Fibroblast of lung (primary cell): ENCODE data around the gene OGDH. TPM values are rescaled to one million over a fixed set of nuclear protein-coding genes. Genes with fewer than 3 reads are reported as not detected.

Experiments used
- DNase-seq, 2 donors: peaks; one replicate each; pipeline versions ENCODE4 v3.0.0 to v3.0.0-alpha.2; 2010; ENCODE audit warnings: low read depth in 2 of 2
- H2AFZ ChIP-seq: 2 replicates; pipeline ENCODE4 v1.5.1; 2012; ENCODE audit warnings: low read length, control low read depth, inconsistent platforms
- H3K27ac ChIP-seq: 2 replicates; pipeline ENCODE4 v1.5.1; 2011; ENCODE audit warnings: low read length, control low read depth; ENCODE audit not compliant: insufficient read depth
- H3K27me3 ChIP-seq: 2 replicates; pipeline ENCODE4 v1.5.1; 2011; ENCODE audit warnings: mild to moderate bottlenecking, low read length; ENCODE audit not compliant: control insufficient read depth, insufficient read depth
- H3K36me3 ChIP-seq: 2 replicates; pipeline ENCODE4 v1.5.1; 2011; ENCODE audit warnings: low read length; ENCODE audit not compliant: control insufficient read depth, insufficient read depth
- H3K4me1 ChIP-seq: 2 replicates; pipeline ENCODE4 v1.5.1; 2011; ENCODE audit warnings: low read length; ENCODE audit not compliant: control insufficient read depth, insufficient read depth; ENCODE audit errors: extremely low read depth
- H3K4me2 ChIP-seq: 2 replicates; pipeline ENCODE4 v1.5.1; 2011; ENCODE audit warnings: low read length, control low read depth; ENCODE audit not compliant: insufficient read depth; ENCODE audit errors: extremely low read depth
- H3K4me3 ChIP-seq, 4 experiments: fragments of 200-600 bp in 1 of 4; sonication (generic) in 1 of 4; replicated peaks in 1 of 4; 2 replicates each; pipeline ENCODE4 v1.5.1; 2011 to 2016; ENCODE audit warnings: low read length in 4 of 4, low read depth in 3 of 4, mild to moderate bottlenecking in 3 of 4, control low read depth in 2 of 4, inconsistent platforms in 1 of 4, mixed read lengths in 1 of 4; ENCODE audit not compliant: insufficient read depth in 1 of 4; ENCODE audit errors: control extremely low read depth in 1 of 4
- H3K79me2 ChIP-seq: 2 replicates; pipeline ENCODE4 v1.5.1; 2012; ENCODE audit warnings: mild to moderate bottlenecking, low read length, inconsistent platforms; ENCODE audit not compliant: control insufficient read depth, insufficient read depth
- H3K9ac ChIP-seq: 2 replicates; pipeline ENCODE4 v1.5.1; 2011; ENCODE audit warnings: mild to moderate bottlenecking, low read length, control low read depth; ENCODE audit not compliant: insufficient read depth
- H3K9me3 ChIP-seq: 2 replicates; pipeline ENCODE4 v1.5.1; 2012; ENCODE audit warnings: low read depth, low read length; ENCODE audit not compliant: control insufficient read depth, insufficient read depth
- H4K20me1 ChIP-seq: 2 replicates; pipeline ENCODE4 v1.5.1; 2011; ENCODE audit warnings: low read length; ENCODE audit not compliant: control insufficient read depth, insufficient read depth; ENCODE audit errors: extremely low read depth
- EZH2 ChIP-seq: IDR thresholded peaks from 2 replicates; pipeline ENCODE4 v1.5.1; 2012; ENCODE audit warnings: low read length, control low read depth, mild to moderate bottlenecking; ENCODE audit errors: missing control alignments
- polyA plus RNA-seq, 2 donors: library from polyadenylated mRNA; depleted of rRNA in 1 of 2; stranded (reverse) in 1 of 2; unstranded in 1 of 2; fragments of >200 nt; gene quantifications; 2 replicates each; pipeline ENCODE4 v1.2.1, GENCODE V29; 2011 to 2012; ENCODE audit warnings: missing spikeins in 1 of 2
- total RNA-seq: library from RNA; depleted of rRNA; stranded (reverse); fragments of >200 nt; gene quantifications from 2 replicates; pipeline ENCODE4 v1.2.1, GENCODE V29; 2014
- TF ChIP-seq, protein P1 (sequence below), 2 donors: IDR thresholded peaks in 1 of 2; conservative IDR thresholded peaks in 1 of 2; 1 replicate in 1 of 2; 2 replicates in 1 of 2; pipeline ENCODE4 v1.5.1; 2011 to 2012; ENCODE audit warnings: low read length in 2 of 2, control low read depth in 1 of 2, inconsistent platforms in 1 of 2, low read depth in 1 of 2, mild to moderate bottlenecking in 1 of 2

The OGDH gene
- total and polyA plus RNA-seq, 2 donors (not counting 1 experiment from before 2014, with no cell fraction given), result 60.8 to 69.2 TPM

DNA sequence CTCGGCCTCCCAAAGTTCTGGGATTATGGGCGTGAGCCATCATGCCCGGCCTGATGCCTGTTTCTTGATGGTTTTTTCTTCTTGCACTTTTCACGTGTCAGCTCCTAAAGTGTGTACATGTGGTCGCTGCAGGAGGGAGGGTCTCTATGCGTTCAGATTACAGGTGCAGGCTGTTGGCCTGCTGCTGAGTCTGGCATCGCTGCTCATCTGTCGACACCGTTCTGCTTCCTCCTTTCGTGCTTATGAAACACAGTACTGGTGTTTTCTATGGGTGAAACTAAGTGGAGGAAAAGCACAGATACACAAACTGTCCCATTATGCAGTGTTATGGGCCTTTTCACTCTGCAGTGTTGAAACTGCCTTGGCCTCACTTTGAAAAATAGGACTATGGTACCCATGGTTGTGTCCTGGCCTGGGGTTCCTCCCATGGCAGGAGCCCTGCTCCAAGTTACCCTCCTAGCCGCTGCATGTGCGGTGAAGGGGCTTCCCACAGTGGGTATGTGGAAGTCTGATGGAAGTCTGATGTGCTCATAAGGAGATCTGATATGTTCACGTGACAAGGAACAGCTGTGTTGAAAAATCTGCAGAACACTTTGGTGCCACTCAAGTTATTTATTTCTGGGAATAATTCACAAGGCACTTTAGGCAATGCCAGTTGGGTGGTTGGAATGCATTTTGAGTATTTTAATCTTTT is 23.5 kb downstream of the OGDH start:
- Histone ChIP-seq H4K20me1 (no peaks in the 10 kb centered on the region), H2AFZ (no peak overlapping the region), H3K4me2 (no peak overlapping the region), H3K4me1 (peaks cover 14% of the 10 kb centered on the region), H3K36me3 (peaks cover 12% of the 10 kb centered on the region), H3K9ac (no peak overlapping the region), H3K27ac (no peak overlapping the region), H3K4me3 (no peak overlapping the region), H3K9me3 (no peaks in the 10 kb centered on the region), H3K79me2 (peaks cover 3% of the 10 kb centered on the region), H3K27me3 (no peaks in the 10 kb centered on the region)
- DNase-seq, result no peak
- no peak for TF ChIP-seq EZH2
- TF ChIP-seq, protein P1, sequence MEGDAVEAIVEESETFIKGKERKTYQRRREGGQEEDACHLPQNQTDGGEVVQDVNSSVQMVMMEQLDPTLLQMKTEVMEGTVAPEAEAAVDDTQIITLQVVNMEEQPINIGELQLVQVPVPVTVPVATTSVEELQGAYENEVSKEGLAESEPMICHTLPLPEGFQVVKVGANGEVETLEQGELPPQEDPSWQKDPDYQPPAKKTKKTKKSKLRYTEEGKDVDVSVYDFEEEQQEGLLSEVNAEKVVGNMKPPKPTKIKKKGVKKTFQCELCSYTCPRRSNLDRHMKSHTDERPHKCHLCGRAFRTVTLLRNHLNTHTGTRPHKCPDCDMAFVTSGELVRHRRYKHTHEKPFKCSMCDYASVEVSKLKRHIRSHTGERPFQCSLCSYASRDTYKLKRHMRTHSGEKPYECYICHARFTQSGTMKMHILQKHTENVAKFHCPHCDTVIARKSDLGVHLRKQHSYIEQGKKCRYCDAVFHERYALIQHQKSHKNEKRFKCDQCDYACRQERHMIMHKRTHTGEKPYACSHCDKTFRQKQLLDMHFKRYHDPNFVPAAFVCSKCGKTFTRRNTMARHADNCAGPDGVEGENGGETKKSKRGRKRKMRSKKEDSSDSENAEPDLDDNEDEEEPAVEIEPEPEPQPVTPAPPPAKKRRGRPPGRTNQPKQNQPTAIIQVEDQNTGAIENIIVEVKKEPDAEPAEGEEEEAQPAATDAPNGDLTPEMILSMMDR (conservative IDR thresholded peaks at IDR 0.05 in 1 of 2, IDR thresholded peaks at IDR 0.05 in 1 of 2; ENCODE audit: low read depth in 1 of 2, low read length in 2 of 2), result no peak

DNA sequence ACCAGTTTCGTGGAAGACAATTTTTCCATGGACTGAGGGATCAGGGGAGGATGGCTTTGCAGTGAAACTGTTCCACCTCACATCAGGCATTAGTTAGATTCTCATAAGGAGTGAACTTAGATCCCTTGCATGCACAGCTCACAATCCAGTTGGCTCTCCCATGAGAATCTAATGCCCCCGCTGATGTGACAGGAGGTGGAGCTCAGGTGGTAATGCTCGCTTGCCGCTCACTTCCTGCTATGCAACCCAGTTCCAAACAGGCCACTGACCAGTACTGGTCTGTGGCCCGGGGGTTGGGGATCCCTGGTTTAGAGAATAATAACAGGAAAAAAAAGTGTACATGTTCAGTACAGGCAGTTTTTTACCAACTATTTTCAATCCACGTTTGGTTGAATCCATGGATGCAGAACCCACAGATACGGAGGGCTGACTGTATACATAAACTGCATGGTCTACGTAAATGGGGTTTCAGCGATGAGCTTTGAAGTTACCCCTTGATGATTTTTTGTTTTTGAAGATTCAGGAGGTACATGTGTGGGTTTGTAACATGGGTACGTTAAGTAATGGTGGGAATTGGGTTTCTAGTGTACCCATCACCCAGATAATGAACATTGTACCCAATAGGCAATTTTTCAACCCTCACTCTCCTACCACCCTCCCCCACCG is 24.5 kb downstream of the OGDH start:
- Histone ChIP-seq H3K9me3 (no peaks in the 10 kb centered on the region), H3K27ac (no peak overlapping the region), H3K4me2 (no peak overlapping the region), H3K4me3 (no peak overlapping the region), H3K79me2 (peaks cover 1% of the 10 kb centered on the region), H3K36me3 (peaks cover 12% of the 10 kb centered on the region), H3K4me1 (peaks cover 14% of the 10 kb centered on the region), H2AFZ (no peak overlapping the region), H3K27me3 (no peaks in the 10 kb centered on the region), H4K20me1 (no peaks in the 10 kb centered on the region), H3K9ac (no peak overlapping the region)
- TF ChIP-seq EZH2, result no peak
- TF ChIP-seq, protein P1 (conservative IDR thresholded peaks at IDR 0.05 in 1 of 2, IDR thresholded peaks at IDR 0.05 in 1 of 2; ENCODE audit: low read depth in 1 of 2, low read length in 2 of 2), result no peak
- no peak for DNase-seq

DNA sequence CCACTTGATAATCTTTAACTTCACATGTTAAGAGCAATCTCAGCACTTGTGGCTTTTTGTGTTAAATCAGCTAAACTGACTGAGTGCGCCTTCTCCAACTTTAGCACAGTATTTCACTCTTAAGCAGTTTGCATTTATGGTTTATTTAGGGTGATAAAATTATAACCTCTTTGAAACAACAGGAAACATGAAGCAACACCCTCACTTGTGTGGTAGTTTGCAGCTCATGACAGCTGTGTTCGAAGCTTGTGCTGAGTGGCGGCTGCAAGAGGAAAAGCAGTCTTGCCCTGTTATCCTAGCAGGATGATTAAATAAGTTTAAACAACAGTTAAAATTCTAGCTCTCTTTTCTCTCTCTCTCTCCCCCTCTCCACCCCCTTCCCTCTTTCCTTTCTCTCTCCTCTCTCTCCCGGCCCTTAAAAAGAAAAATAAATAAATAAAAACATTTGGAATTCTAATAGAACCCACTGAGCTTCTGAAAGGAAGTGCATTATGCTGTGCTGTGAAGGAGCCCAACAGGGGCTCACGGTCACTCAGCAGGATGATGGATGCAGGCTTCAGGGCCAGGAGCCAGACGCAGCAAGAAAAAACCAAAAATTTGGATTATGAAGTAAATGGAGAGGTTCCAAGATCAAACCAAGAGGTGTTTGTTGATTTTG is 25.2 kb downstream of the OGDH start:
- no peak overlapping the region for H3K9ac ChIP-seq
- DNase-seq, result peak; percentile 31 to 39

More for the DNA sequence above, 25.2 kb downstream of the OGDH start:
- Histone ChIP-seq H3K27ac (no peak overlapping the region), H3K4me1 (peaks cover 14% of the 10 kb centered on the region), H3K4me3 (no peak overlapping the region), H3K9me3 (no peaks in the 10 kb centered on the region), H3K4me2 (peak overlapping the region; percentile 4), H4K20me1 (no peaks in the 10 kb centered on the region), H3K79me2 (peaks cover 1% of the 10 kb centered on the region), H2AFZ (no peak overlapping the region), H3K36me3 (peaks cover 9% of the 10 kb centered on the region), H3K27me3 (no peaks in the 10 kb centered on the region)
- TF ChIP-seq EZH2, result no peak
- TF ChIP-seq, protein P1 (conservative IDR thresholded peaks at IDR 0.05 in 1 of 2, IDR thresholded peaks at IDR 0.05 in 1 of 2; ENCODE audit: low read depth in 1 of 2, low read length in 2 of 2), result no peak
